Measurements from ENCODE around the gene TFEB.

The TFEB gene

DNA sequence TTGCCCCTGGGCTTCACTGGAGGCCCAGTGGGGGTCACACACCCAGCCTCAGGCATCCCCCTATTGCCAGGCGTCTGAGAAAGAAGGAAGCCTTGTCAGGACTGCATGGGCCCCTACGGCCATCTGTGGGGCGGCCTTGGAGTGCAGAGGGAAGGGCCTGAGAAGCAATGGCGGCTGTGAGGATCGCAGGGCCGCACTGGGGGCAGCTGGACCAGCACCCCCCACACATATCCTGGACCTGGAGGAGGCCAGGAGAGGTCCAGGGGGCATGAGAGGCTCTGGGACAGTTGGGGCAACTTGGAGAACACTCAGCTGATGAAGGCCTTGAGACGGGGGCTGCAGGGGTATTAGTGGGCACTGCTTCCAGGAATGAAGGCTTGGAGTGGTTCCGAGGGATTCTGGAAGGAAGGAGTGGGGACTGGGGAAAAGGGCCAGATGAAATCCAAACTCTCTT, 80.7 kb downstream of the TFEB start:
- TF ChIP-seq, protein P1, sequence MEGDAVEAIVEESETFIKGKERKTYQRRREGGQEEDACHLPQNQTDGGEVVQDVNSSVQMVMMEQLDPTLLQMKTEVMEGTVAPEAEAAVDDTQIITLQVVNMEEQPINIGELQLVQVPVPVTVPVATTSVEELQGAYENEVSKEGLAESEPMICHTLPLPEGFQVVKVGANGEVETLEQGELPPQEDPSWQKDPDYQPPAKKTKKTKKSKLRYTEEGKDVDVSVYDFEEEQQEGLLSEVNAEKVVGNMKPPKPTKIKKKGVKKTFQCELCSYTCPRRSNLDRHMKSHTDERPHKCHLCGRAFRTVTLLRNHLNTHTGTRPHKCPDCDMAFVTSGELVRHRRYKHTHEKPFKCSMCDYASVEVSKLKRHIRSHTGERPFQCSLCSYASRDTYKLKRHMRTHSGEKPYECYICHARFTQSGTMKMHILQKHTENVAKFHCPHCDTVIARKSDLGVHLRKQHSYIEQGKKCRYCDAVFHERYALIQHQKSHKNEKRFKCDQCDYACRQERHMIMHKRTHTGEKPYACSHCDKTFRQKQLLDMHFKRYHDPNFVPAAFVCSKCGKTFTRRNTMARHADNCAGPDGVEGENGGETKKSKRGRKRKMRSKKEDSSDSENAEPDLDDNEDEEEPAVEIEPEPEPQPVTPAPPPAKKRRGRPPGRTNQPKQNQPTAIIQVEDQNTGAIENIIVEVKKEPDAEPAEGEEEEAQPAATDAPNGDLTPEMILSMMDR (IDR thresholded peaks at IDR 0.05), result no peak
- no peak for TF ChIP-seq ZFX (IDR thresholded peaks at IDR 0.05; ENCODE audit: borderline replicate concordance)

DNA sequence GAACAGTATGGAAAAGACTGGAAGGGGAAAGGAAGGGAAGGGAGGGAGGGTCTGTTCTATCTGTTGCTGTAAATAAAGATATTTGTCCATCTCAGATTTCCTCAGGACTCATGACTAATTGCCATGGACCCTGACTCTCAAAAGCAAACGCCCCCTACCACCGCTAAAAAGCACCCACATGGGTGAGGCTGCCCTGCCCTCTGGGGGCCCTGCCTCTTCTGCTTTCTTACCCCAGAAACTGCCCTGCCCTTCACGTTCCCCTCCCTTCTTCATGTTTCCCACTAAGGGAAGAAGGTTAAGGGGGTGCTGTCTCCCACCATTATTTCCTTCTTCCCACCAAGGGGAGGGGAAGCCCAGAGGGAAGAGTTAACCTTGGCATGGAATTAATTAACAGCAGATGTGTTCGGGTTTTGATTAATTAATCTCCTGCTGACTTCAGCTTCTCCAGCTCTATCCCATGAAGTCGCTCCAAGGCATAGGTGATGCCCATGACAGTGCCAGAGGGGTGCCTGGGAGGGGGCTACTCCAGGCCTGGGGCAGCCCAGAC, 81.2 kb downstream of the TFEB start:
- no peak overlapping the region for H3K27ac ChIP-seq
- TF ChIP-seq ZFX (IDR thresholded peaks at IDR 0.05; ENCODE audit: borderline replicate concordance), result no peak
- TF ChIP-seq, protein P1 (IDR thresholded peaks at IDR 0.05), result no peak

More for the DNA sequence above, 80.7 kb downstream of the TFEB start:
- H3K27ac ChIP-seq, result no peak overlapping the region

DNA sequence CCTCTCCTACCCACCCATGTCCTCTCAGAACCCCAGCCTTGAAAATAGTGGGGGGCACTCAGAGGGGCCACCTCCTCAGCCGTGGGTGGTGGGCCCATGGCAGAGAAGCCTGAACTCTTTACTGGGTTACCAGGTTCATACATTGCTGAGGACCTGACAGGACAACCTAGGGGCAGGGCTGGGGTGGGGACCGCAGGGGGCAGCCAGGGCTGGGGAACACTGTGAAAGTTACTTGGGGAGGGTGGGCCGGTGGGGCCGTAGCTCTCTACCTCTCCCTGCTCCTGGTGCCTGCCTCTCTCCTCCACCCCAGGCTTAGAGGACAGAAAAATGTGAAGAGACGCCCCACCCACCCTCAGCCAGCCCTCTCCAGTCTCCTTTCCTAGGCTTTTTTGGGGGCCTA, 81.7 kb downstream of the TFEB start:
- TF ChIP-seq ZFX (IDR thresholded peaks at IDR 0.05; ENCODE audit: borderline replicate concordance), result no peak
- TF ChIP-seq, protein P1 (IDR thresholded peaks at IDR 0.05), result no peak
- no peak overlapping the region for H3K27ac ChIP-seq

DNA sequence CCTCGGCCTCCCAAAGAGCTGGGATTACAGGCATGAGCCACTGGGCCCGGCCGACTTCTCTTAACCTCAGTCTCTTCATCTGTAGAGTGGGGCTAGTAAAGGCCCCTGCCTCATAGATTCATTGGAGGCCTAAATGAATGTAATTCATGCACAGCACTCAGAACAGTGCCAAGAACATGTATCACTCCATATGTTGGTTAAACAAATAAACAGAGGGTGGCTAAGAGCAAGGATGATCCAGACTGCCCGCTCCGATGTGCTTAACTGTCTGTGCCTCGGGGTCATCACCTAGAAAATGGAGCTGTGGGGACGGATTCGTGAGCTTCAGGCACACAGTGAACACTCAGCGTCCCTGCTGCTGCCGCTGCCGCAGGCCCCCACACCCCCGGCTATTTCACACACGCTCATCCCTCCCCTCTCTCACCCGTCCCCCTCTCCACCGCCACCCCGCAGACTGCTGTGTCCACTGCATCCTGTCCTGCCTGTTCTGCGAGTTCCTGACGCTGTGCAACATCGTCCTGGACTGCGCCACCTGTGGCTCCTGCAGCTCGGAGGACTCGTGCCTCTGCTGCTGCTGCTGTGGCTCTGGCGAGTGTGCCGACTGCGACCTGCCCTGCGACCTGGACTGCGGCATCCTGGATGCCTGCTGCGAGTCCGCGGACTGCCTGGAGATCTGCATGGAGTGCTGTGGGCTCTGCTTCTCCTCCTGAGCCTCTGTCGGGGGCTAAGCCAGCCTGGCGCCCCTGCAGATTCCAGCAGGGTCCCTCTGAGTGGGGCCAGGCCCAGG, 82.3 kb downstream of the TFEB start:
- TF ChIP-seq ZFX (IDR thresholded peaks at IDR 0.05; ENCODE audit: borderline replicate concordance), result no peak
- TF ChIP-seq, protein P1 (IDR thresholded peaks at IDR 0.05), result peak; percentile 65
- no peak overlapping the region for H3K27ac ChIP-seq

DNA sequence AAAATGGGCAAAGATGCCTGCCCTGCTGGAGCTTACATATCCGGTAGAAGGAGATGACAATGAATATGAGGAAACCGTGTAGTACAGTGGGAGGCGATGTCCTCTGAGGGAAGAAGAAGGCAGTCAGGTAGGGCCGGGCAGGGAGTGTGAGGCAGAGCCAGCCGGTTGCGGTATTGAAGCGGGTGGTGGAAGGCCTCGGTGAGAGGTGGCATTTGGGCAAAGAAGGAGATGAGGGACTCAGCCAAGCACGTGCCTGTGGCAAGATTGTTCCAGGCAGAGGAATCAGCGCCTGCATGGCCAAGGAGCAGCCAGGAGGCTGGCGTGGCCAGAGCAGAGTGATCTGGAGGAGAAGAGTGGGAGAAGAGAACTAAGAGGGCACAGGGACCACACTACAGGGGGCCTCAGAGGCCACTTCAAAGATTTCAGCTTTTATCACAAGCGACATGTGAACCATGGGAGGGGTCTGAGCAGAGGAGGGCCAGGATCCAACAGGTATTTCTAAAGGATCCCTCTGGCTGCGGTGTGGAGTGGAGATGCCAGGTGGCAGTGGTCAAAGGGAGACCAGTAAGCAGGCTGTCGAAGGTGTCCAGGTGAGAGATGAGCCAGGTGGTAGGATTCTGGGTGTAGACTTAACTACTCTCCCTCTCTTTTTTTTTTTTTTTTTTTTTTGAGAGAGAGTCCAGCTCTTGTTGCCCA, 83.3 kb downstream of the TFEB start:
- no peak for TF ChIP-seq ZFX (IDR thresholded peaks at IDR 0.05; ENCODE audit: borderline replicate concordance)
- TF ChIP-seq, protein P1 (IDR thresholded peaks at IDR 0.05), result no peak

DNA sequence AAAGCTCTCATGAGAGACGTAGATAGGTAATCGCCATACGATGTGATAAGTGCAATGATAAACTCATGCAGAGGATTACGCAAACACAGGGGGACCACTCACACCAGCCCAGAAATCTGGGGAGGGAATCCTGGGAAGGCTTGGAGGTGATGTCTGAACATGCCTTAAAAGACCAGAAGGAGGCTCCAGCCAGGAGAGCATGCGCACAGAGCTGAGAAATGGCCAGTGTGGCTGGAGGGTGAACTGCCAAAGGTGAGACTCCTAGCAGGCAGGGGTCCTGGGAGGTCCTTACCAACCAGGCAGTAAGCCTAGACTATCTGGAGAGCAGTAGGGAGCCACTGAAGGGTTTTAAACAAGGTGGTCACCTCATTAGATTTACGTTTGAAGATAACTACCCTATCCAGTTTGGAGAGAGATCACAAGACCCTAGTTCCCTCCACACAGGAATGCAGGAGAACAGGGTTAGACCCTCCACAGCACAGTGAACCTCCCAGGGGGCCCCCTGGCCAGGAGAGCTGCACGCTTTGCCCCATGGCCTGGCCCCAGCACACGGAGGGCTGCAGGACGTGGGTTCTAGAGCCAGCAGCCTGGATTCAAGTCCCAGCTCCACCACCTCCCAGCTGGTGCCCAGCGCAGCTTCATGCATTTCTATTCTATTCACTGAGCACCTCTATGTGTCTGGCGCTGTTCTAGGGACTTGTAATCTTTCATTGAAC, 84.0 kb downstream of the TFEB start:
- TF ChIP-seq ZFX (IDR thresholded peaks at IDR 0.05; ENCODE audit: borderline replicate concordance), result no peak
- TF ChIP-seq, protein P1 (IDR thresholded peaks at IDR 0.05), result no peak
- no peak overlapping the region for H3K27ac ChIP-seq

More for the DNA sequence above, 83.3 kb downstream of the TFEB start:
- no peak overlapping the region for H3K27ac ChIP-seq

Measured in 22Rv1 (cell line).